A172 (cell line): ENCODE measurements around the gene MTOR. TPM values are rescaled to one million over a fixed set of nuclear protein-coding genes. Genes with fewer than 3 reads are reported as not detected.
"Not testable (repeated sequence)": the region's sequence is repeated elsewhere in the genome, so short reads cannot be mapped to it uniquely, and the experiment has no call there.

Experiments used
- DNase-seq: peaks from one replicate; pipeline ENCODE4 v3.0.0-alpha.2; 2015; ENCODE audit warnings: low spot score
- total RNA-seq: library from RNA; depleted of rRNA; stranded (reverse); fragments of >200 nt; shearing (Covaris generic); gene quantifications from 2 replicates; pipeline ENCODE4 v1.2.3, GENCODE V29; 2014; rRNA removed

Gene MTOR
- 20.6 and 27.7 TPM in 2 replicates for total RNA-seq

- DNase-seq, result peak; percentile 98
Measured at GRCh38 chr1:11262171-11263049, at the start of gene MTOR. Gene MTOR, minus strand, starts transcription at chr1:11262551. Its CDS starts 3,142 bp downstream, at chr1:11259409.

GRCh38 chr1:11309385-11309784, 47.0 kb upstream of the MTOR start:
- DNase-seq, result no peak

GRCh38 chr1:11308699-11309224, 46.4 kb upstream of the MTOR start:
- DNase-seq, result no peak

GRCh38 chr1:11307852-11308251, 45.5 kb upstream of the MTOR start:
- DNase-seq, result peak; percentile 68

GRCh38 chr1:11305516-11305915, 43.2 kb upstream of the MTOR start:
- DNase-seq, result not testable (repeated sequence)

GRCh38 chr1:11302366-11302765, 40.0 kb upstream of the MTOR start:
- no peak for DNase-seq

- no peak for DNase-seq
Measured at GRCh38 chr1:11301601-11302000, 39.2 kb upstream of the MTOR start.

- DNase-seq, result no peak
Measured at GRCh38 chr1:11299225-11299574, 36.8 kb upstream of the MTOR start.

- no peak for DNase-seq
Measured at GRCh38 chr1:11298390-11299224, 36.3 kb upstream of the MTOR start.

GRCh38 chr1:11297774-11298173, 35.4 kb upstream of the MTOR start:
- DNase-seq, result not testable (repeated sequence)

GRCh38 chr1:11295905-11296304, 33.6 kb upstream of the MTOR start:
- no peak for DNase-seq

- no peak for DNase-seq
Measured at GRCh38 chr1:11294951-11295350, 32.6 kb upstream of the MTOR start.

GRCh38 chr1:11293856-11294255, 31.5 kb upstream of the MTOR start:
- no peak for DNase-seq

GRCh38 chr1:11291049-11291448, 28.7 kb upstream of the MTOR start:
- DNase-seq, result no peak

- DNase-seq, result no peak
Measured at GRCh38 chr1:11289064-11289463, 26.7 kb upstream of the MTOR start.

GRCh38 chr1:11286735-11287410, 24.5 kb upstream of the MTOR start:
- no peak for DNase-seq

GRCh38 chr1:11285883-11286734, 23.8 kb upstream of the MTOR start:
- DNase-seq, result no peak

- no peak for DNase-seq
Measured at GRCh38 chr1:11284784-11285183, 22.4 kb upstream of the MTOR start.

- no peak for DNase-seq
Measured at GRCh38 chr1:11283151-11283550, 20.8 kb upstream of the MTOR start.

- no peak for DNase-seq
Measured at GRCh38 chr1:11281518-11282331, 19.4 kb upstream of the MTOR start.
